ENCODE data around the gene RASD1.

DNA sequence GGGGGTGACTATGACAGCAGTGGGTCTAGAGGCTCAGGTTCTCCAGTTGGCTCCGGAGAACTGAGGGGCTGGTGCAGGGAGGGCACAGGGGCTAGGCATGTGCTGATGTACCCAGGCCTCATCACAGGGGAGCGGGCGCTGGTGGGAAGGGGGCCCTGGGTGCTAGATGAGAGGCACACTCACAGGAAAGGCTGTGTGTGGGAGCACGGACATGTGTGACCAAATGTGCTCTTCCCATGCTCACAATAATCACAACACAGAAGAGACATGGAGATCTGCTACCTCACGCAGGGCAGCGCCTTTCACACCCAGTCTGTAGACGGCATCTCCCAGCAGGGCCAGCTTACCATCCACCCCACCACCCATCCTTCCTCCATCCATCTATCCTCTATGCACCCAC, 17.4 kb upstream of the RASD1 start:
- TF ChIP-seq, protein P1, sequence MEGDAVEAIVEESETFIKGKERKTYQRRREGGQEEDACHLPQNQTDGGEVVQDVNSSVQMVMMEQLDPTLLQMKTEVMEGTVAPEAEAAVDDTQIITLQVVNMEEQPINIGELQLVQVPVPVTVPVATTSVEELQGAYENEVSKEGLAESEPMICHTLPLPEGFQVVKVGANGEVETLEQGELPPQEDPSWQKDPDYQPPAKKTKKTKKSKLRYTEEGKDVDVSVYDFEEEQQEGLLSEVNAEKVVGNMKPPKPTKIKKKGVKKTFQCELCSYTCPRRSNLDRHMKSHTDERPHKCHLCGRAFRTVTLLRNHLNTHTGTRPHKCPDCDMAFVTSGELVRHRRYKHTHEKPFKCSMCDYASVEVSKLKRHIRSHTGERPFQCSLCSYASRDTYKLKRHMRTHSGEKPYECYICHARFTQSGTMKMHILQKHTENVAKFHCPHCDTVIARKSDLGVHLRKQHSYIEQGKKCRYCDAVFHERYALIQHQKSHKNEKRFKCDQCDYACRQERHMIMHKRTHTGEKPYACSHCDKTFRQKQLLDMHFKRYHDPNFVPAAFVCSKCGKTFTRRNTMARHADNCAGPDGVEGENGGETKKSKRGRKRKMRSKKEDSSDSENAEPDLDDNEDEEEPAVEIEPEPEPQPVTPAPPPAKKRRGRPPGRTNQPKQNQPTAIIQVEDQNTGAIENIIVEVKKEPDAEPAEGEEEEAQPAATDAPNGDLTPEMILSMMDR (IDR thresholded peaks at IDR 0.05): no peak
- no peak for TF ChIP-seq POLR2A (IDR thresholded peaks at IDR 0.05)
